KMS-11 (cell line): Measurements from ENCODE around the gene PKN1.

Experiments
- H2AFZ ChIP-seq: fragments of 200-600 bp; sonication (generic); 2 replicates; pipeline ENCODE4 v1.6.1; 2016; ENCODE audit warnings: antibody characterized with exemption, mixed run types, low read depth
- H3K27ac ChIP-seq: fragments of 200-600 bp; sonication (generic); 2 replicates; pipeline ENCODE4 v1.6.1; 2016; ENCODE audit warnings: mild to moderate bottlenecking, mixed run types
- H3K27me3 ChIP-seq: fragments of 200-600 bp; sonication (generic); 2 replicates; pipeline ENCODE4 v1.6.1; 2017; ENCODE audit warnings: mild to moderate bottlenecking, low read depth, mixed run types, moderate library complexity; ENCODE audit not compliant: insufficient read depth
- H3K36me3 ChIP-seq: fragments of 200-600 bp; sonication (generic); 2 replicates; pipeline ENCODE4 v1.6.1; 2017; ENCODE audit warnings: mild to moderate bottlenecking, mixed run types; ENCODE audit not compliant: insufficient read depth
- H3K4me1 ChIP-seq: fragments of 200-600 bp; sonication (generic); 2 replicates; pipeline ENCODE4 v1.6.1; 2016; ENCODE audit warnings: mild to moderate bottlenecking, low read depth, mixed run types; ENCODE audit not compliant: poor library complexity, severe bottlenecking
- H3K4me2 ChIP-seq: fragments of 200-600 bp; sonication (generic); 2 replicates; pipeline ENCODE4 v1.7.0; 2016; ENCODE audit warnings: mild to moderate bottlenecking, mixed run types
- H3K4me3 ChIP-seq: fragments of 200-600 bp; sonication (generic); IDR thresholded peaks from 2 replicates; pipeline ENCODE4 v1.6.1; 2017; ENCODE audit warnings: low read depth, low read length, mixed read lengths; ENCODE audit not compliant: insufficient read depth
- H3K79me2 ChIP-seq: fragments of 200-600 bp; sonication (generic); 2 replicates; pipeline ENCODE4 v1.6.1; 2016; ENCODE audit warnings: low read depth, mixed run types; ENCODE audit not compliant: insufficient read depth
- H3K9ac ChIP-seq: fragments of 200-600 bp; sonication (generic); 2 replicates; pipeline ENCODE4 v1.6.1; 2016; ENCODE audit warnings: mild to moderate bottlenecking, mixed run types
- H4K20me1 ChIP-seq: fragments of 200-600 bp; sonication (generic); 2 replicates; pipeline ENCODE4 v1.6.1; 2016; ENCODE audit warnings: mild to moderate bottlenecking, mixed run types; ENCODE audit not compliant: insufficient read depth
- TF ChIP-seq, protein P1 (sequence below): fragments of 200-600 bp; sonication (generic); conservative IDR thresholded peaks from 2 replicates; pipeline ENCODE4 v1.6.1; 2017; ENCODE audit warnings: low read depth, mild to moderate bottlenecking, antibody characterized with exemption, low read length, moderate library complexity, mixed read lengths

The PKN1 gene

DNA sequence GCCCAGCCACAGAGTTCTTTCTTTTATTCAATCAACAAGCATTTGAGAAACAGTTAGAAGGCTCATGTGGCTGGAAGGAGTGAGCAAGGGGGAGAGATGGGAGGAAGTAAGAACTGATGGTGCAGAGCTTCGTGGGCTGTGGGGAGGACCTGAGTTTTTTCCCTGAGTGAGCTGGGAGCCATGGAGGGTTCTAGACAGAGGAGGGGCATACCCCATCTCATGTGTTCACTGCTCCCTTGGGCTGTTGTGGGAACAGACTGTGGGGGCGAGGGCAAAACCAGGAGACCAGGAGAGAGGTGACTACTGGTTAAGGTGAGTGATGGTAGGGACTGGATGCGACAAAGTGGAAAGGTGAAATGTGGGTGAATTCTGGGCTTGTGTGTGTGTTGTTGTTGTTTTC is 2.4 kb upstream of the PKN1 start:
- H4K20me1 ChIP-seq = no peaks in the 10 kb centered on the region
- H3K4me1 ChIP-seq = no peaks in the 10 kb centered on the region
- no peak overlapping the region for H3K4me2 ChIP-seq
- H3K4me3 ChIP-seq = no peak overlapping the region
- no peak overlapping the region for H3K27ac ChIP-seq
- H3K36me3 ChIP-seq = no peaks in the 10 kb centered on the region
- TF ChIP-seq, protein P1, sequence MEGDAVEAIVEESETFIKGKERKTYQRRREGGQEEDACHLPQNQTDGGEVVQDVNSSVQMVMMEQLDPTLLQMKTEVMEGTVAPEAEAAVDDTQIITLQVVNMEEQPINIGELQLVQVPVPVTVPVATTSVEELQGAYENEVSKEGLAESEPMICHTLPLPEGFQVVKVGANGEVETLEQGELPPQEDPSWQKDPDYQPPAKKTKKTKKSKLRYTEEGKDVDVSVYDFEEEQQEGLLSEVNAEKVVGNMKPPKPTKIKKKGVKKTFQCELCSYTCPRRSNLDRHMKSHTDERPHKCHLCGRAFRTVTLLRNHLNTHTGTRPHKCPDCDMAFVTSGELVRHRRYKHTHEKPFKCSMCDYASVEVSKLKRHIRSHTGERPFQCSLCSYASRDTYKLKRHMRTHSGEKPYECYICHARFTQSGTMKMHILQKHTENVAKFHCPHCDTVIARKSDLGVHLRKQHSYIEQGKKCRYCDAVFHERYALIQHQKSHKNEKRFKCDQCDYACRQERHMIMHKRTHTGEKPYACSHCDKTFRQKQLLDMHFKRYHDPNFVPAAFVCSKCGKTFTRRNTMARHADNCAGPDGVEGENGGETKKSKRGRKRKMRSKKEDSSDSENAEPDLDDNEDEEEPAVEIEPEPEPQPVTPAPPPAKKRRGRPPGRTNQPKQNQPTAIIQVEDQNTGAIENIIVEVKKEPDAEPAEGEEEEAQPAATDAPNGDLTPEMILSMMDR = no peak
- H3K27me3 ChIP-seq = no peaks in the 10 kb centered on the region
- H2AFZ ChIP-seq = no peak overlapping the region
- H3K9ac ChIP-seq = no peak overlapping the region
- no peaks in the 10 kb centered on the region for H3K79me2 ChIP-seq

DNA sequence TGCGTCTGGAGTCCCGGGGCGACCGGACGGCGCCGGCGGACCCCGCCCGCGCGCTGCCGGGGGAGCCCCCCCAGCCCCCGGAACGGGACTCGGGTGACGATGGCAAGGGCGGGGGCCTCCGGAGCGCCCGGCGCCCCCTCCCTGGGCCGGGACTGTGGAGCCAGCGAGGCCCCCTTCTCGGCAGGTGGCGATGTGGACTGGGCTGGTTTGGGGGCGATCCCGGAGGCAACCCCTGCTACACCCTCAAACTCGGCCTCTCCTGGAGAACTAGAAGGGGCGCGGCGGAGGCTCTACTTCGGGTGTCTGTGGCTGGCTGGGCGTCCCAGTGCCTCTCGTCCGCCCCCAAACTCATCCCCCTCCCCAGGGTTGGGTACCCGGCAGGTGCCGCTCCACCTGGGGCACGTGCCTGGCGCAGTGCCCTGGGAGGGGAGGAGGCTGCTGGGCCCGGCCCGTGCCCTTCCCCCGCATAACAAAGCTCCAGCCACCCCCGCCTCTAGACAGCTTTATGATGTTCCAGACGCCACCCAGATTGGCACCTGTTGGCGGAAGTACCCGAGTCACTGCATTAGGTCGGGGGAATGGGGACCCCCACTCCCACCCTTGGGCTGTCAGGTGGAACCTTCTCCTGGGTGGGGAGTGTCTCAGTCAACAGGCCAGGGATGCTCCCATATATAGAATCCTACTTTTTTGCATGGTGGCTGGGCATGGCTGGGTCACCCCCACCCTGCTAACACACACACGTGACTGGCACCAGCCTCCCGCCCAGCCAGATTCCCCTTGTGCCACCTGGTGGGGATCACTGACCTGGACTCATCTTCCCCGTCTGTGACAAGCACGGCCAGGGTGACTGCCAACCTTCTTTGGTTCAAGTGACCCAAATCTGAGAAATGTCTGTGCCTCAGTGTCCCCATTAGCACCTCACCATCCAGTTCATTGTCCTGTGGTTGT is 722 bp downstream of the PKN1 start:
- no peak overlapping the region for H3K27ac ChIP-seq
- H3K79me2 ChIP-seq = no peaks in the 10 kb centered on the region
- H3K36me3 ChIP-seq = no peaks in the 10 kb centered on the region
- peak overlapping the region; percentile 59 for H2AFZ ChIP-seq
- no peaks in the 10 kb centered on the region for H4K20me1 ChIP-seq
- TF ChIP-seq, protein P1 = no peak
- H3K4me2 ChIP-seq = peak overlapping the region; percentile 51
- no peaks in the 10 kb centered on the region for H3K27me3 ChIP-seq
- no peak overlapping the region for H3K4me3 ChIP-seq
- no peak overlapping the region; the same call in 1 of the 2 replicates for H3K9ac ChIP-seq
- H3K4me1 ChIP-seq = no peaks in the 10 kb centered on the region

DNA sequence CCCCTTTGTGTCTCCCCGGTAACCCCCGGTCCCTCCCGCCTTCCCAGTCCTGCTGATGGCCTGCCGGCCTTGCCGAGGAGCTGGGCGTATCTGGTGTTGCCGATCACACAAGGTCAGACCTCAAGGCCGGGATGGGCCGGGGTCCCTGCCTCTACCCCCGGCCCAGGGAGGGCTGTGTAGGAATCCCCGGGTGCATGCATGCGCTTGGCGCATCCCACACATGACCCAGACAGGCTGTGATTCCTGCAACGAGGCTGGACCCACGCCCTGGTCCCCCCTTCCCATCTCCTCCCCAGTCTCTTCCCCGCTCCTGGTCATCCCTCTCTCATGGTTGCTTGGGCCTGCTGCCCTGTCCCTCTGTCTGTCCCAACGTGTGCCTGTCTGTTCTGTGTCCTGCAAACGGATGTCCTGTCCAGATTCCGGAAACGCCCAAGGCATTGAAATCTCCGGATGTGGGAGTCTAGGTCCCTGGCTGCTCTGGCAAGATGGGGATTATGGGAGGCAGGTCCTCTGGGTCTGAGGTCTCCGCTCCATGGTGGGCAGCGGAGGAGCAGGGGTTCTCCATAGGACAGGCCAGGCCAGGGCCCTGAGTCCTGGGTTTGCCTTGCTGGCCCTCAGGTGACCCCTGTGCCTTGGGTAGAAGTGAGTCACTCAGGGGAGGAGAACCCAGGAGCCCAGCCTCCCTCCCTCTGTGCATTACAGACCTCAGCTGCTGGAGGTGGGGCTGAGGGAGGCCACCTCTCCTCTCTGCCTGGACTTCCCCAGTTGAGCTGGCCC is 1.6 kb downstream of the PKN1 start:
- Histone ChIP-seq H3K4me3 (no peak overlapping the region), H2AFZ (no peak overlapping the region; the same call in 1 of the 2 replicates), H3K79me2 (no peaks in the 10 kb centered on the region), H3K9ac (no peak overlapping the region), H3K27ac (no peak overlapping the region), H3K4me2 (no peak overlapping the region), H4K20me1 (no peaks in the 10 kb centered on the region), H3K36me3 (no peaks in the 10 kb centered on the region), H3K4me1 (no peaks in the 10 kb centered on the region), H3K27me3 (no peaks in the 10 kb centered on the region)
- TF ChIP-seq, protein P1 = no peak

DNA sequence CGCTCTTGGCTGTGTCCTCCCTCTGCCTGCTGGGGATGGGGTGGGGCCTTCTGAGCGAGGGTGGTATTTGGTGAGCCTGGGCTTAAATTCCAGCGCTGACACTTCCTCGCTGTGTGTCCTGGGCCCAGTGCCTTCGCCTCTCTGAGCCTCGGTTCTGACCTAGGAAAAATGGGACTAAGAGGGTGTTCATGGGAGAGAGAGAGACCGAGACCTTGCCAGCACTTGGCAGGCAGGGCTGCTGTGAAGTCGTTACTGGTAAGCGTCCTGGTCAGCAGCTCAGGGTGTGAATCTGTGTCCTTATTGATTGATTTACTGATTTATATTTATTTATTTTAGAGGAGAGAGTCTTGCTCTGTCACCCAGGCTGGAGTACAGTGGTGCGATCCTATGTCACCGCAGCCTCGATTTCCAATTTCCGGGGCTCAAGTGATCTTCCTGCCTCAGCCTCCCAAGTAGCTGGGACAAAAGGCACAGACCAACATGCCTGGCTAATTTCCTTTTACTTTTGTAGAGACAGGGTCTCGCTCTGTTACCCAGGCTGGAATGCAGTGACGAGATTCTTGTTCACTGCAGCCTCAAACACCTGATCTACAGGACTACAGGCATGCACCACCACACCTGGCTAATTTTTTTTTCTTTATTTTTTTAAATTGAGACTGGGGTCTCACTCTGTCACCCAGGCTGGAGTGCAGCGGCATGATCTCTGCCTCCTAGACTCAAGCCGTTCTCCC is 2.4 kb downstream of the PKN1 start:
- TF ChIP-seq, protein P1 = no peak
- no peak overlapping the region for H3K9ac ChIP-seq
- H2AFZ ChIP-seq = no peak overlapping the region
- no peaks in the 10 kb centered on the region for H3K36me3 ChIP-seq
- no peak overlapping the region for H3K4me3 ChIP-seq
- H3K27ac ChIP-seq = no peak overlapping the region
- H3K4me1 ChIP-seq = no peaks in the 10 kb centered on the region
- H3K4me2 ChIP-seq = no peak overlapping the region
- H4K20me1 ChIP-seq = no peaks in the 10 kb centered on the region
- H3K79me2 ChIP-seq = no peaks in the 10 kb centered on the region
- H3K27me3 ChIP-seq = no peaks in the 10 kb centered on the region
